Mammary epithelial cell (primary cell): ENCODE data around the gene SOCS1.

ENCODE experiments used
- EZH2 ChIP-seq: IDR thresholded peaks from 2 replicates; pipeline ENCODE4 v1.6.1; 2012; ENCODE audit warnings: low read length, inconsistent platforms, borderline replicate concordance
- TF ChIP-seq, protein P1 (sequence below), 2 donors: IDR thresholded peaks in 1 of 2; conservative IDR thresholded peaks in 1 of 2; 2 replicates each; pipeline ENCODE4 v1.5.1; 2011 to 2012; ENCODE audit warnings: inconsistent platforms in 2 of 2, low read length in 2 of 2, mild to moderate bottlenecking in 2 of 2, control low read depth in 1 of 2, low read depth in 1 of 2; ENCODE audit not compliant: insufficient read depth in 1 of 2; ENCODE audit errors: extremely low read depth in 1 of 2

DNA sequence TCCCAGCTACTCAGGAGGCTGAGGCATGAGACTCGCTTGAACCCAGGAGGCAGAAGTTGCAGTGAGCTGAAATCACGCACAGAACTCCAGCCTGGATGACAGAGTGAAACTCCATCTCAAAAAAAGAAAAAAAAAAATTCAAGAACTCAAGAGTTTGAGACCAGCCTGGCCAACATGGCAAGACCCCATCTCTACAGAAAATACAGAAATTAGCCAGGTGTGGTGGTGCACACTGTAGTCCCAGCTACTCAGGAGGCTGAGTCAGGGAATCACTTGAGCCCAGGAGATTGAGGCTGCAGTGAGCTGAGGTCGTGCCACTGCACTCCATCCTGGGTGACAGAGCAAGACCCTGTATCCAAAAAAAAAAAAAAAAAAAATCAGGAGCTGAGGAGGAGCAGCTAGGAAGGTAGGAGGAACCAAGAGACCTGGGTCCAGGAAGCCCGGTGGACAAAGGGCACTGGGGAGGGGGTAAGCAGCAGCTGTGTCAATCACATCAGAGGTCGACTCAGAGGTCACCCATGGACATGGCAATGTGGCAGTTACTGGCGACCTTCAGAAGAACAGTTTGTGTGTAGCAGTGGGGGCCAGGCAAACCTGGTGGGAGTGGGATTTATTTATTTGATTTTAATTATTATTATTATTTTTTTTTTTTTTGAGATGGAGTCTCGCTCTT, 36.2 kb upstream of the SOCS1 start:
- TF ChIP-seq, protein P1, sequence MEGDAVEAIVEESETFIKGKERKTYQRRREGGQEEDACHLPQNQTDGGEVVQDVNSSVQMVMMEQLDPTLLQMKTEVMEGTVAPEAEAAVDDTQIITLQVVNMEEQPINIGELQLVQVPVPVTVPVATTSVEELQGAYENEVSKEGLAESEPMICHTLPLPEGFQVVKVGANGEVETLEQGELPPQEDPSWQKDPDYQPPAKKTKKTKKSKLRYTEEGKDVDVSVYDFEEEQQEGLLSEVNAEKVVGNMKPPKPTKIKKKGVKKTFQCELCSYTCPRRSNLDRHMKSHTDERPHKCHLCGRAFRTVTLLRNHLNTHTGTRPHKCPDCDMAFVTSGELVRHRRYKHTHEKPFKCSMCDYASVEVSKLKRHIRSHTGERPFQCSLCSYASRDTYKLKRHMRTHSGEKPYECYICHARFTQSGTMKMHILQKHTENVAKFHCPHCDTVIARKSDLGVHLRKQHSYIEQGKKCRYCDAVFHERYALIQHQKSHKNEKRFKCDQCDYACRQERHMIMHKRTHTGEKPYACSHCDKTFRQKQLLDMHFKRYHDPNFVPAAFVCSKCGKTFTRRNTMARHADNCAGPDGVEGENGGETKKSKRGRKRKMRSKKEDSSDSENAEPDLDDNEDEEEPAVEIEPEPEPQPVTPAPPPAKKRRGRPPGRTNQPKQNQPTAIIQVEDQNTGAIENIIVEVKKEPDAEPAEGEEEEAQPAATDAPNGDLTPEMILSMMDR (conservative IDR thresholded peaks at IDR 0.05 in 1 of 2, IDR thresholded peaks at IDR 0.05 in 1 of 2; ENCODE audit: extremely low read depth in 1 of 2, insufficient read depth in 1 of 2, low read depth in 1 of 2, low read length in 2 of 2), result no peak
- TF ChIP-seq EZH2, result no peak
